Right renal pelvis (tissue), 4 donors: Measurements from ENCODE around the gene UBE2U. TPM values are rescaled to one million over a fixed set of nuclear protein-coding genes. Genes with fewer than 3 reads are reported as not detected.
"Not testable (repeated sequence)": the region's sequence is repeated elsewhere in the genome, so short reads cannot be mapped to it uniquely, and the experiment has no call there.

Experiments used
- DNase-seq, 4 donors: peaks; one replicate each; pipeline ENCODE4 v3.0.0-alpha.2; 2013; ENCODE audit warnings: low read depth in 4 of 4, low spot score in 3 of 4, missing footprints in 1 of 4
- polyA plus RNA-seq, 4 donors: library from polyadenylated mRNA; unstranded; fragments of 120-200 nt; gene quantifications; one replicate each; pipeline ENCODE4 v1.2.1, GENCODE V29; 2013; ENCODE audit not compliant: insufficient read length in 4 of 4

Gene UBE2U
- polyA plus RNA-seq, 4 donors: not detected

- no peak for DNase-seq
These were observed 32.5 kb downstream of the UBE2U start for GRCh38 chr1:64235910-64236309.

GRCh38 chr1:64236541-64236954 is 33.1 kb downstream of the UBE2U start:
- DNase-seq: no peak

- DNase-seq: not testable (repeated sequence)
These were observed 36.1 kb downstream of the UBE2U start for GRCh38 chr1:64239519-64239918.

GRCh38 chr1:64240206-64240605 is 36.8 kb downstream of the UBE2U start:
- DNase-seq: no peak

GRCh38 chr1:64241069-64241468 is 37.6 kb downstream of the UBE2U start:
- DNase-seq: no peak

GRCh38 chr1:64242895-64243756 is 39.7 kb downstream of the UBE2U start:
- peak in 1 of 4 donors; percentile 18 for DNase-seq

- no peak for DNase-seq
These were observed 40.3 kb downstream of the UBE2U start for GRCh38 chr1:64243757-64244080.

GRCh38 chr1:64245495-64245894 is 42.1 kb downstream of the UBE2U start:
- no peak for DNase-seq

GRCh38 chr1:64246294-64246917 is 43.0 kb downstream of the UBE2U start:
- no peak for DNase-seq

GRCh38 chr1:64248065-64248464 is 44.6 kb downstream of the UBE2U start:
- DNase-seq: peak in 2 of 4 donors; percentile 49 to 65

GRCh38 chr1:64250472-64250871 is 47.0 kb downstream of the UBE2U start:
- not testable (repeated sequence) for DNase-seq

GRCh38 chr1:64251971-64252370 is 48.5 kb downstream of the UBE2U start:
- no peak for DNase-seq

GRCh38 chr1:64257233-64257632 is 53.8 kb downstream of the UBE2U start:
- not testable (repeated sequence) for DNase-seq

GRCh38 chr1:64258444-64258843 is 55.0 kb downstream of the UBE2U start:
- not testable (repeated sequence) for DNase-seq

- DNase-seq: no peak
These were observed 59.9 kb downstream of the UBE2U start for GRCh38 chr1:64263335-64263734.

GRCh38 chr1:64263856-64264255 is 60.4 kb downstream of the UBE2U start:
- DNase-seq: no peak

- DNase-seq: no peak
These were observed 61.7 kb downstream of the UBE2U start for GRCh38 chr1:64265141-64265540.

GRCh38 chr1:64266991-64267390 is 63.6 kb downstream of the UBE2U start:
- DNase-seq: no peak

- DNase-seq: peak; percentile 67 to 81 (median 76)
These were observed 65.5 kb downstream of the UBE2U start for GRCh38 chr1:64268653-64269557.

- no peak for DNase-seq
These were observed 66.1 kb downstream of the UBE2U start for GRCh38 chr1:64269558-64269884.

GRCh38 chr1:64280001-64280400 is 76.6 kb downstream of the UBE2U start:
- no peak for DNase-seq
